ENCODE measurements around the gene SDHA. TPM values are rescaled to one million over a fixed set of nuclear protein-coding genes. Genes with fewer than 3 reads are reported as not detected.

SDHA gene
- total RNA-seq, 3 donors from 2014 or later = 71.1 to 80.6 (median 79.5) TPM

DNA sequence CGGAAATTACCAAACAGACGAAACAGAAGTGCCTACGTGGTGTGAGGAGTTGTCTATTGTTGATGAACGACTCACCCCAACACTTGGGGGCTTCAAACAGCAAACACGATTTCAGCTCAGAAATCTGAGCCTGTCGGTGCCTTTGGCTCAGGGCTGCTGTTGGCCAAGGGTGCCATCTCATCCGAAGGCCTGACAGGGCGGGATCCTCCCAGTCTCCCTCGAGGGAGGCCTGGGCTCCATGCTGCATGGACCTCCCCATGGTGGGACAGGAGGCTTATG, 25.5 kb upstream of the SDHA start:
- H3K27ac ChIP-seq = no peak overlapping the region
- no peaks in the 10 kb centered on the region for H3K36me3 ChIP-seq
- no peak overlapping the region for H3K4me3 ChIP-seq
- intact Hi-C loops (cut with DNase I; ENCODE audit: low total_unique reads) = no loop called here
- no peaks in the 10 kb centered on the region for H3K4me1 ChIP-seq
- no peaks in the 10 kb centered on the region for H3K27me3 ChIP-seq
- TF ChIP-seq POLR2AphosphoS5 (IDR thresholded peaks at IDR 0.05) (no peak), POLR2A (IDR thresholded peaks at IDR 0.05) (no peak)
- TF ChIP-seq, protein P1, sequence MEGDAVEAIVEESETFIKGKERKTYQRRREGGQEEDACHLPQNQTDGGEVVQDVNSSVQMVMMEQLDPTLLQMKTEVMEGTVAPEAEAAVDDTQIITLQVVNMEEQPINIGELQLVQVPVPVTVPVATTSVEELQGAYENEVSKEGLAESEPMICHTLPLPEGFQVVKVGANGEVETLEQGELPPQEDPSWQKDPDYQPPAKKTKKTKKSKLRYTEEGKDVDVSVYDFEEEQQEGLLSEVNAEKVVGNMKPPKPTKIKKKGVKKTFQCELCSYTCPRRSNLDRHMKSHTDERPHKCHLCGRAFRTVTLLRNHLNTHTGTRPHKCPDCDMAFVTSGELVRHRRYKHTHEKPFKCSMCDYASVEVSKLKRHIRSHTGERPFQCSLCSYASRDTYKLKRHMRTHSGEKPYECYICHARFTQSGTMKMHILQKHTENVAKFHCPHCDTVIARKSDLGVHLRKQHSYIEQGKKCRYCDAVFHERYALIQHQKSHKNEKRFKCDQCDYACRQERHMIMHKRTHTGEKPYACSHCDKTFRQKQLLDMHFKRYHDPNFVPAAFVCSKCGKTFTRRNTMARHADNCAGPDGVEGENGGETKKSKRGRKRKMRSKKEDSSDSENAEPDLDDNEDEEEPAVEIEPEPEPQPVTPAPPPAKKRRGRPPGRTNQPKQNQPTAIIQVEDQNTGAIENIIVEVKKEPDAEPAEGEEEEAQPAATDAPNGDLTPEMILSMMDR (IDR thresholded peaks at IDR 0.05) = no peak
- H3K9me3 ChIP-seq = no peaks in the 10 kb centered on the region
- no peak for DNase-seq (ENCODE audit: low spot score in 2 of 2)

DNA sequence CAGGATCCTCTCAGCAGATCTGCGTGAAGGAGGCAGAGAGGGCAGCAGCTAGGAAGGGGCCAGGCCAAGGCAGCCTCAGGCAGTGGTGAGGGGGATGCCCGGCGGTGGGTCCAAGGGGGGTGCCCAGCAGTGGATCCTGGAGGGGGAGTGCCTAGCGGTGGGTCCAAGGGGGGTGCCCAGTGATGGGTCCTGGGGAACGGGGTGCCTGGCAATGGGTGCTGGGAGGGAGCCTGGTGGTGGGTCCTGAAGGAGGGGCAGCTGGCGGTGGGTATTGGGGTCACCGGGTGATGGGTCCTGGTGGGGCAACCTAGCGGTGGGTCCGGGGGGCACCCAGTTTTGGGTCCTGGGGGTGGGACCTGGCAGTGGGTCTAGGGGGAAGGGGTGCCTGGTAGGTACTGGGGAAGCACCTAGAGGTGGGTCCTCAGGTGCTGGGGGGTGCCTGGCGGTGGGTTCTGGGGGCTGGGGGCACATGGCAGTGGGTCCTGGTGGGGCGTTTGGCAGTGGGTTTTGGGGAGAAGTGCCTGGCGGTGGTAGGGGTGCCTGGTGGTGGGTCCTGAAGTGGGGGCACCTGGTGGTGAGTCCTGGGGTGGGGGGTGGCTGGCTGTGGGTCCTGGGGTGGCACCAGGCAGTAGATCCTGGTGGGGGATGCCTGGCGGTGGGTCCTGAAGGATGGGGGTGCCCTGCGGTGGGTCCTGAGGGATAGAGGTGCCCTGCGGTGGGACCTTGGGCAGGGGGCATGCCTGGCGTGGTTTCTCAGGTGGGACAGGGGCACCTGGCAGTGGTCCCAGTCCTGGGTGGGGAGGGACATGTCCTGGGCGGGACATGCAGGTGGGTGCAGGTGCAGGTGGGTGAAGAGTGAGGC, 24.9 kb upstream of the SDHA start:
- Histone ChIP-seq H3K9me3 (no peaks in the 10 kb centered on the region), H3K36me3 (no peaks in the 10 kb centered on the region), H3K27ac (no peak overlapping the region), H3K27me3 (no peaks in the 10 kb centered on the region), H3K4me1 (no peaks in the 10 kb centered on the region), H3K4me3 (no peak overlapping the region)
- DNase-seq (ENCODE audit: low spot score in 2 of 2) = no peak
- TF ChIP-seq POLR2A (IDR thresholded peaks at IDR 0.05) = no peak
- TF ChIP-seq, protein P1 (IDR thresholded peaks at IDR 0.05) = no peak
- no peak for TF ChIP-seq POLR2AphosphoS5 (IDR thresholded peaks at IDR 0.05)
- intact Hi-C loops (cut with DNase I; ENCODE audit: low total_unique reads) = no loop called here

DNA sequence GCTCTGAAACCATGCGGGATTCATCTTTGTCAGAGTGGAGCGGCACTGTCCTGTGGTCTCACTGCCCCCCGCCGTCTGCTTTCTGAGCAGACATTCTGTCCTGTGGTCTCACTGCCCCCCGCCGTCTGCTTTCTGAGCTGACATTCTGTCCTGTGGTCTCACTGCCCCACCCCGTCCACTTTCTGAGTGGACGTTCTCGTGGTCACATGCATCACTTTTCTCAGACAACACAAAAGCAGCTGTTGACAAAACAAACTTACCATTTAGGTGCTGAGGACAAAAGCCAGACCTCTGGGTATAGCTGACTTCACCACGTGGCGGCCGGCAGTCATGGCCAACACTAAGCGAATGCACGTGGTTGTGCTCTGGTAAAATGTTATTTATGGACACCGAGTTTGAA, 24.0 kb upstream of the SDHA start:
- H3K4me1 ChIP-seq = no peaks in the 10 kb centered on the region
- TF ChIP-seq, protein P1 (IDR thresholded peaks at IDR 0.05) = no peak
- TF ChIP-seq POLR2AphosphoS5 (IDR thresholded peaks at IDR 0.05) (no peak), POLR2A (IDR thresholded peaks at IDR 0.05) (no peak)
- DNase-seq (ENCODE audit: low spot score in 2 of 2) = no peak
- H3K4me3 ChIP-seq = no peak overlapping the region
- H3K9me3 ChIP-seq = no peaks in the 10 kb centered on the region
- H3K27me3 ChIP-seq = no peaks in the 10 kb centered on the region
- no peak overlapping the region for H3K27ac ChIP-seq
- H3K36me3 ChIP-seq = no peaks in the 10 kb centered on the region
- intact Hi-C loops (cut with DNase I; ENCODE audit: low total_unique reads) = no loop called here

DNA sequence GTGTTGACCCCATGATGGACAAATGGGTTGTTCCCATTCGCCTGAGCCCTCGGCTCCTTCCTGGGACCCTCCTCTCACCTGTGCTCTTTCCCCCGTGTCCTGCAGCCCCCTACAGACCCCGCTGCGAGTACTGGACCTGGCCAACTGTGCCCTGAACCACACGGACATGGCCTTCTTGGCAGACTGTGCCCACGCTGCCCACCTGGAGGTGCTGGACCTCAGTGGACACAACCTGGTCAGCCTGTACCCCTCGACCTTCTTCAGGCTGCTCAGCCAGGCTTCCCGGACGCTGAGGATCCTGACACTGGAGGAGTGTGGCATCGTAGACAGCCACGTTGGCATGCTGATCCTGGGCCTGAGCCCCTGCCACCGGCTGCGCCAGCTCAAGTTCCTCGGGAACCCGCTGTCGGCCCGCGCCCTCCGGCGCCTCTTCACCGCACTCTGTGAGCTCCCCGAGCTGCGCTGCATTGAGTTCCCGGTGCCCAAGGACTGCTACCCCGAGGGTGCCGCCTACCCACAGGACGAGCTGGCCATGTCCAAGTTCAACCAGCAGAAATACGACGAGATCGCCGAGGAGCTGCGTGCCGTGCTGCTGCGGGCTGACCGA, 23.4 kb upstream of the SDHA start:
- no peaks in the 10 kb centered on the region for H3K27me3 ChIP-seq
- H3K27ac ChIP-seq = no peak overlapping the region
- no peak overlapping the region for H3K4me3 ChIP-seq
- DNase-seq (ENCODE audit: low spot score in 2 of 2) = no peak
- no peaks in the 10 kb centered on the region for H3K9me3 ChIP-seq
- H3K4me1 ChIP-seq = no peaks in the 10 kb centered on the region
- TF ChIP-seq, protein P1 (IDR thresholded peaks at IDR 0.05) = no peak
- TF ChIP-seq POLR2A (IDR thresholded peaks at IDR 0.05) (no peak), POLR2AphosphoS5 (IDR thresholded peaks at IDR 0.05) (no peak)
- intact Hi-C loops (cut with DNase I; ENCODE audit: low total_unique reads) = no loop called here
- no peaks in the 10 kb centered on the region for H3K36me3 ChIP-seq

DNA sequence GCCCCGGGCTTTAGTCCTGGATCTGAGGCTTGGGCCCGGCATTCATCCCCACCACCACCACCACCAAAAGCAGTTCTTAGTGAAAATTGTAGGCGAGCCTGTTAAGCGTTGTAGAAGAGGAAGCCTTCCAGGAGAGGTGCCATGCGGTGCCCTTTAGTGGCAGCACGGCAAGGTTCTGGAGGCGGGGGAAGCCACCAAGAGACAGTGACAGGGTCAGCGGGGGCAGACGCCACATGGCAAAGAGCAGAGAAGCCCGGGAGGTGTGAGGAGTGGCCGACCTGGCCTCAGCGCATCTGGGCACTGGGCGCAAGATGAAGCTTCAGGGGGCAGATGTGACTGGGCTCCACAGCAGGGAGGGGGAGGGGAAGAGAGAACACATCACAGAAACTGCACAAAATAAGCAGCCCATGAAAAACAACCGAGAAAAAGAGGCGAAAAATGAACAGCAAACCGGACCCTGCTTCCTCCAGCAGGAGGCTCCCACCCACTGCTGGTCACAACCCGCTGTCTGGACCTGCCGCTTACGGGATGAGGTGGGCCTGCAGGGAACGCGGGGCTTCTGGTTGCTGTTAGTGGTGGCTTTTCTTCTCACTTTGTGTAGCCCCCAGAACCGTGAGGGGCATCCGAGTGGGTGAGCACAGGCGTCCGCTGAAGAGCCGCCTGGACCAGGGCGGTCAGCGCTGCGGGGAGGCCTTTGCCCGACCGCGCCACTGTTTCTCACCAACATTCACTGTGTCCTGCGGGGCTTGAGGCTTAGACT, 22.5 kb upstream of the SDHA start:
- TF ChIP-seq POLR2A (IDR thresholded peaks at IDR 0.05) (no peak), POLR2AphosphoS5 (IDR thresholded peaks at IDR 0.05) (no peak)
- TF ChIP-seq, protein P1 (IDR thresholded peaks at IDR 0.05) = no peak
- intact Hi-C loops (cut with DNase I; ENCODE audit: low total_unique reads) = no loop called here
- H3K4me1 ChIP-seq = no peaks in the 10 kb centered on the region
- H3K27me3 ChIP-seq = no peaks in the 10 kb centered on the region
- no peaks in the 10 kb centered on the region for H3K36me3 ChIP-seq
- DNase-seq (ENCODE audit: low spot score in 2 of 2) = no peak
- H3K9me3 ChIP-seq = no peaks in the 10 kb centered on the region
- H3K27ac ChIP-seq = no peak overlapping the region
- H3K4me3 ChIP-seq = no peak overlapping the region
